DMS153 treated with DMSO at 0.1 percent for 48 hours (cell line): ENCODE measurements around the gene ZNF619.
"Not testable (repeated sequence)": the region's sequence is repeated elsewhere in the genome, so short reads cannot be mapped to it uniquely, and the experiment has no call there.

Experiments
- DNase-seq: peaks from one replicate; lab custom pipeline; 2025; ENCODE audit not compliant: unreplicated experiment; lab: John Stamatoyannopoulos, UW

Gene ZNF619

DNA sequence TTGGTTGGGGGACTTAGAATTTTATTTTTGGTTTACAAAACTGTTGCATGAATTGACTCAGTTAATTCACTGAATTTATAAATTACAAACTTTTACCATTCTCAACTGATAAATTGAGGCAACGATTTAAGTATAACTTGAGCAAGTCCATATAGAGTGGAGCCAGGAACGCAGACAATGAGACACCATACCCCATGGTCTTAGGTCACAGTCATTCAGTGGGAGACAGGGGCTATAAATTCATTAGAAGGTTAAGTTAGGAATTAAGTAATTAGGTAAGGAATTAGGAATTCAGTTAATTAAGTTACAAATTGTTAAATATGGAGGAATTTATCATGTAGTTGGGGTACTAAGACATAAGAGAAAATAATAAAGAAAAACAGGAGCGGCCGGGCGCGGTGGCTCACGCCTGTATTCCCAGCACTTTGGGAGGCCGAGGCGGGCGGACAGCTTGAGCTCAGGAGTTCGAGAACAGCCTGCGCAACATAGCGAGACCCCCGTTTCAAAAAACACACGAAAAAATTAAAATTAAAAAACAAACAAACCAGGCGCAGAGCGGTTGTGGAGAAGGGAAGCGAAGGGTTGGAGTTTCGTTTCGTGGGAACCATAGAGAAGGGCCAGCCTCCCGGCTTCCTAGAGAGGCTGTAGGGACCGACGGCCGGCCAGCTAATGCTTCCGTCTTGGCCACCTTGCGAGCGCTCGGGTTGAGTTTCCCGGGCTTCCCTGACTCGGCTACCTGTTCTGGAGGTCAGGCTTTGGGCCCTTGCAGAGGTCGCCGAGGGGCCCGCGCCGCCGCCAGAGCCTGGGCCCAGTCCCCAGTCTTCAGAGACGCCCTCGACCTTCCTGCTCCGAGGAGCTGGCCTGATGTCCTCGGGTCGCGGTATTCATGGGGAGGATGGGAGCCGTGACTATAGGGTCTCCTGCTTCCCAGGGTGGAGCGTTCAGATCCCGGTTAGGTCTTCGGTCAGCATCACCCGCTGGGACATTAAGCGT is at the start of gene ZNF619:
Gene ZNF619, plus strand, starts transcription at position 645 of the 993 bp plus-strand sequence. CDS start 858 bp downstream, outside the sequence.
- DNase-seq: peak; percentile 9

GRCh38 chr3:40432793-40433192 is 44.1 kb upstream of the ZNF619 start:
- no peak for DNase-seq

DNA sequence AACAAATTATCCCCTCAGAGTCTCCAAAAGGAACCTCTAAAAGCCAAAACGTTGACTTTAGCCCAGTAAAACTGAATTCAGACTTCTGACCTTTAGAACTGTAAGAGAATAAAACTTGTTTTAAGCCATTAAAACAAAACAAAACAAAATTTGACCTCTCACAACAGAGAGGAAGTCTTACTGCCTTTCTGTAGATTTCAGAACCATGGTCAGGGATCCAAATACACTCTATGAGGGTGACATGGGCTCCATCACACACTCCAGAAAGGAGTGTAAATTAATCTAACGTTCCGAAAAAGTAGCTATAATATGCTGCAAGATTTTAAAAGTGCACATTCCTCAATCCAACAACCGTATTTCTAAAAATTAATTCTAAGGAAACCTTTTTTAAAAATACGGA is 39.0 kb upstream of the ZNF619 start:
- no peak for DNase-seq

- DNase-seq: no peak
Measured at GRCh38 chr3:40445062-40445461, 31.9 kb upstream of the ZNF619 start.

DNA sequence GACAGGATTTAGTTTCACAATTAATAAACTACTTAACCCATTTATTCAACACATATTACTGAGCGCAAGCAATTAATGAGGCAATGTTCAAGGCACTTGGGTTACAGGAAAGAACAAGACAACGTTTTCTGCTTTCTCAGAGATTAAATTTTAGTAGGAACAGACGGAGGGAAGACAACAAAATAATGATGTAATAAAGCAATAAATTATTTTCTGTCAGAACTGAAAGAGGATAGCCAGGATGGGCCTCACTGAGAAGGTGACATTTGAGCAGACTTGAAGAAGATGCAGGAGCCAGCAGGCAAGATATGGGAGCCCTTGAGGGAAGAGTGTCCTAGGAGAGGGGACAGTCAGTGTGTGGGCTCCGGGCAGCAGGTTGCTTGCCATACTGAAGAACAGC is 31.0 kb upstream of the ZNF619 start:
- DNase-seq: no peak

GRCh38 chr3:40450438-40450837 is 26.5 kb upstream of the ZNF619 start:
- DNase-seq: no peak

- DNase-seq: no peak
Measured at GRCh38 chr3:40451551-40451950, 25.4 kb upstream of the ZNF619 start.

GRCh38 chr3:40452057-40452456 is 24.9 kb upstream of the ZNF619 start:
- no peak for DNase-seq

DNA sequence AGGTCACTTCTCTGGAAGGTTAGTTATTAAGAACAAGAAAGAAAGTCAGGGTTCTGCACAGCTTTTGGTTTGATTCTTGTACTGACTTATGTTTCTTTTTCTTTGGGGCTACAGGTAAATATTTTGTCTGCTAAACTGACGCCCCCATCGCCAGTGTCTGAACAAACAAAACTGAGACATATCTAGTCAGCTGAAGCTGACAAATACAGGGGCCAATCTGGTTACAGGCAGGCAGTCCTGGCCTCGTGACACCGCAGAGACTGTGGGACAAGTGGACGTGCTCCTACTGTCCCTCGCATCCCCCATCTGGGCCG is 24.4 kb upstream of the ZNF619 start:
- no peak for DNase-seq

GRCh38 chr3:40452876-40453730 is 23.8 kb upstream of the ZNF619 start:
- DNase-seq: peak; percentile 81

GRCh38 chr3:40453933-40454332 is 23.0 kb upstream of the ZNF619 start:
- DNase-seq: no peak

DNA sequence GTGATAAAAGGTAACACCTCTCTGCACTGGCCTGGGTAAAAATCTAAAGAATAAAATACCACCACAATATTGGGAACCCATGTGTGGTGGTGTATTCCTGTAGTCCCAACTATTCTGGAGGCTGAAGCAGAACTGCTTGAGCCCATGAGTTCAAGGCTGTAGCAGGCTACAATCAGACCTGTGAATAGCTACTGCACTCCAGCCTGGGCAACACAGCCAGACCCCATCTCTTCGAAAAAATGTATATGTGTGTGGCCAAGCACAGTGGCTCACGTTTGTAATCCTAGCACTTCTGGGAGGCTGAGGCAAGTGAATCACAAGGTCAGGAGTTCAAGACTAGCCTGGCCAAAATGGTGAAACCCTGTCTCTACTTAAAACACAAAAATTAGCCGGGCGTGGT is 21.6 kb upstream of the ZNF619 start:
- no peak for DNase-seq

DNA sequence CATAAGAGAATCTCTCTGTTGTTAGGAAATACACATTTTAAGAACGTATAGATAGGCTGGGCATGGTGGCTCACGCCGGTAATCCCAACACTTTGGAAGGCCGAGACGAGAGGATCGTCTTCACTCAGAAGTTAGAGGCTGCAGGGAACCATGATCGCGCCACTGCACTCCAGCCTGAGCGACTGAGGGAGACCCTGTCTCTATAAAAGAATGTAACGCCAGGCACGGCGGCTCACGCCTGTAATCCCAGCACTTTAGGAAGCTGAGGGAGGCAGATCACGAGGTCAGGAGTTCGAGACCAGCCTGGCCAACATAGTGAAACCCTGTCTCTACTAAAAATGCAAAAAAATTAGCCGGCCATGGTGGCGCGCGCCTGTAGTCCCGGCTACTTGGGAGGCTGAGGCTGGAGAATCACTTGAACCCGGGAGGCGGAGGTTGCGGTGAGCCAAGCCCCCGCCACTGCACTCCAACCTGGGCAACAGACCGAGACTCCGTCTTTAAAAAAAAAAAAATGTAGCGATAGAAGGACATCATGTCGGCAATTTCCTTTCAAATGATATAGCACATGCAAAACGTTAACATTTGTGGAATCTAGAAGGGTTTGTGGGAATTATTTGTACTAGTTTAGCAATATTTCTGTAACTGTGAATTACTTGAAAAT is 20.5 kb upstream of the ZNF619 start:
- no peak for DNase-seq

GRCh38 chr3:40456940-40457823 is 19.7 kb upstream of the ZNF619 start, which contains the start of gene RPL14:
Gene RPL14, plus strand, starts transcription at chr3:40457339. Its CDS starts 133 bp downstream, at chr3:40457472.
- peak; percentile 8 for DNase-seq

DNA sequence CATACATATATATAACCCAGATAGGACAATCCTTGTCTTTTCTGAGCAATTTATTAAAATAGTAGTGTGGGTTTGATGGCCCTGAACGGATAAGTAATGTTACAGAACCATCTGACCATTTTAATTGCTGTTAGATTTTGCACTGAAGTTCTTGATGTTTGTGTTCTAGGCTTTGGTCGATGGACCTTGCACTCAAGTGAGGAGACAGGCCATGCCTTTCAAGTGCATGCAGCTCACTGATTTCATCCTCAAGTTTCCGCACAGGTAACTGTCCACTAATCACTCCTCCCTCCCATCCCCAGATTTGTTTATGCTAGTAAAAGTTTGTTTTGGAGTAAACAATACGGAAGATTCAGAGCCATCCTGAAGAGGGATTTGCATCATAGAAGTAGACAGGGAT is 18.4 kb upstream of the ZNF619 start:
- no peak for DNase-seq

- not testable (repeated sequence) for DNase-seq
Measured at GRCh38 chr3:40460481-40460880, 16.4 kb upstream of the ZNF619 start.

GRCh38 chr3:40461161-40461560 is 15.8 kb upstream of the ZNF619 start:
- DNase-seq: no peak

DNA sequence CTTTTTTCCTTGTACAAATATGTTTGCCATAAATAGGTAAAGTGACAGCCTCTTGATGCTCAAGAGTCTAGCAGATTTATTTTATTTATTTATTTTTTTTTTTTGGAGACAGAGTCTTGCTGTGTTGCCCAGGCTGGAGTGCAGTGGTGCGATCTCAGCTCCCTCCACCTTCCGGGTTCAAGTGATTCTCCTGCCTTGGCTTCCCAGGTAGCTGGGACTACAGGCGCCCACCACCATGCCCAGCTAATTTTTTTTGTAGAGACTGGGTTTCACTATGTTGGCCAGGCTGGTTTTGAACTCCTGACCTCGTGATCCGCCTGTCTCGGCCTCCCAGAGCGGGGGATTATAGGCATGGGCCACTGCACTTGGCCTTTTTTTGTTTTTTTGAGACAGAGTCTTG is 14.1 kb upstream of the ZNF619 start:
- not testable (repeated sequence) for DNase-seq

DNA sequence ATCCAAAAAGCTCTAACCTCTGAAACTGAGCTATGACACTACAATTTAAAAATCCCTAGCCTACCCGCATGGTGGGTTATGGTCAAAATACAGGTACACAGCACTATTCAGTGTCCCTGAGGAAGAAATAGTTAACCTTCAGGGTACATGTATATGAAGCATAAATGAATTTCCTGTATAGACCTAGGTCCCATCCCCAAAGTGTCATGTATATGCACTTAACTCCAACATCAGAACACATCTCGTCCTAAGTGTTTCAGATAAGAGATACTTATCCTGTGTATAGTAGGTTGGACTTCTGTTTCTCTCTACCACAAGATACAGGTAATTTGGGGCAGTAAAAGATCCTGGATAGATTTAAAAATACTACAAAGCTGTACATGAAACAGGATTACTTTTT is 13.3 kb upstream of the ZNF619 start:
- DNase-seq: no peak
